Parathyroid adenoma (tissue), 2 donors: Measurements from ENCODE around the gene DNAJA1.

Experiments
- H2AFZ ChIP-seq: fragments of 300-600 bp; sonication (generic); one replicate; pipeline ENCODE4 v1.7.0; 2017; ENCODE audit warnings: antibody characterized with exemption, mild to moderate bottlenecking
- H3K27ac ChIP-seq: fragments of 300-600 bp; sonication (generic); one replicate; pipeline ENCODE4 v1.7.0; 2017
- H3K27me3 ChIP-seq: fragments of 300-600 bp; sonication (generic); one replicate; pipeline ENCODE4 v1.7.0; 2017; ENCODE audit warnings: low read length; ENCODE audit not compliant: control insufficient read depth, insufficient read depth
- H3K36me3 ChIP-seq: fragments of 300-600 bp; sonication (generic); one replicate; pipeline ENCODE4 v1.7.0; 2017; ENCODE audit warnings: low read length; ENCODE audit not compliant: control insufficient read depth, insufficient read depth
- H3K4me1 ChIP-seq: fragments of 300-600 bp; sonication (generic); one replicate; pipeline ENCODE4 v1.7.0; 2017; ENCODE audit warnings: control low read depth
- H3K4me2 ChIP-seq: fragments of 300-600 bp; sonication (generic); one replicate; pipeline ENCODE4 v1.7.0; 2017; ENCODE audit warnings: low read length
- H3K4me3 ChIP-seq: fragments of 300-600 bp; sonication (generic); one replicate; pipeline ENCODE4 v1.7.0; 2017; ENCODE audit warnings: low read depth, low read length
- H3K79me2 ChIP-seq: fragments of 300-600 bp; sonication (generic); one replicate; pipeline ENCODE4 v1.7.0; 2017; ENCODE audit warnings: control low read depth
- H3K9ac ChIP-seq: fragments of 300-600 bp; sonication (generic); one replicate; pipeline ENCODE4 v1.7.0; 2017; ENCODE audit warnings: mild to moderate bottlenecking
- H3K9me3 ChIP-seq: fragments of 300-600 bp; sonication (generic); one replicate; pipeline ENCODE4 v1.7.0; 2017; ENCODE audit warnings: low read length; ENCODE audit not compliant: control insufficient read depth
- TF ChIP-seq, protein P1 (sequence below): fragments of 300-600 bp; sonication (generic); IDR thresholded peaks from one replicate; pipeline ENCODE4 v1.7.0; 2017; ENCODE audit warnings: antibody characterized with exemption, mild to moderate bottlenecking
- donor health status: primary hyperparathyroidism.

Gene DNAJA1

GRCh38 chr9:33011831-33012230 lies 13.2 kb upstream of the DNAJA1 start:
- no peak overlapping the region for H2AFZ ChIP-seq
- H3K9ac ChIP-seq, result no peak overlapping the region
- no peak overlapping the region for H3K4me3 ChIP-seq
- H3K9me3 ChIP-seq, result no peaks in the 10 kb centered on the region
- TF ChIP-seq, protein P1, sequence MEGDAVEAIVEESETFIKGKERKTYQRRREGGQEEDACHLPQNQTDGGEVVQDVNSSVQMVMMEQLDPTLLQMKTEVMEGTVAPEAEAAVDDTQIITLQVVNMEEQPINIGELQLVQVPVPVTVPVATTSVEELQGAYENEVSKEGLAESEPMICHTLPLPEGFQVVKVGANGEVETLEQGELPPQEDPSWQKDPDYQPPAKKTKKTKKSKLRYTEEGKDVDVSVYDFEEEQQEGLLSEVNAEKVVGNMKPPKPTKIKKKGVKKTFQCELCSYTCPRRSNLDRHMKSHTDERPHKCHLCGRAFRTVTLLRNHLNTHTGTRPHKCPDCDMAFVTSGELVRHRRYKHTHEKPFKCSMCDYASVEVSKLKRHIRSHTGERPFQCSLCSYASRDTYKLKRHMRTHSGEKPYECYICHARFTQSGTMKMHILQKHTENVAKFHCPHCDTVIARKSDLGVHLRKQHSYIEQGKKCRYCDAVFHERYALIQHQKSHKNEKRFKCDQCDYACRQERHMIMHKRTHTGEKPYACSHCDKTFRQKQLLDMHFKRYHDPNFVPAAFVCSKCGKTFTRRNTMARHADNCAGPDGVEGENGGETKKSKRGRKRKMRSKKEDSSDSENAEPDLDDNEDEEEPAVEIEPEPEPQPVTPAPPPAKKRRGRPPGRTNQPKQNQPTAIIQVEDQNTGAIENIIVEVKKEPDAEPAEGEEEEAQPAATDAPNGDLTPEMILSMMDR, result no peak
- H3K36me3 ChIP-seq, result no peaks in the 10 kb centered on the region
- no peak overlapping the region for H3K27ac ChIP-seq
- no peaks in the 10 kb centered on the region for H3K4me1 ChIP-seq
- no peak overlapping the region for H3K4me2 ChIP-seq
- H3K27me3 ChIP-seq, result no peaks in the 10 kb centered on the region
- H3K79me2 ChIP-seq, result peaks cover 2% of the 10 kb centered on the region

GRCh38 chr9:33012328-33013069 lies 12.6 kb upstream of the DNAJA1 start:
- Histone ChIP-seq H3K27ac (no peak overlapping the region), H3K27me3 (no peaks in the 10 kb centered on the region), H3K36me3 (no peaks in the 10 kb centered on the region), H3K4me2 (no peak overlapping the region), H3K79me2 (peaks cover 2% of the 10 kb centered on the region), H3K9me3 (no peaks in the 10 kb centered on the region), H2AFZ (no peak overlapping the region), H3K4me1 (no peaks in the 10 kb centered on the region), H3K9ac (no peak overlapping the region), H3K4me3 (no peak overlapping the region)
- TF ChIP-seq, protein P1, result no peak

- Histone ChIP-seq H3K36me3 (no peaks in the 10 kb centered on the region), H3K4me3 (no peak overlapping the region), H2AFZ (no peak overlapping the region), H3K4me2 (no peak overlapping the region), H3K9ac (no peak overlapping the region), H3K4me1 (no peaks in the 10 kb centered on the region), H3K79me2 (peaks cover 5% of the 10 kb centered on the region), H3K27ac (no peak overlapping the region), H3K9me3 (no peaks in the 10 kb centered on the region), H3K27me3 (no peaks in the 10 kb centered on the region)
- TF ChIP-seq, protein P1, result no peak
Observed at GRCh38 chr9:33013962-33014664, 11.0 kb upstream of the DNAJA1 start.

DNA sequence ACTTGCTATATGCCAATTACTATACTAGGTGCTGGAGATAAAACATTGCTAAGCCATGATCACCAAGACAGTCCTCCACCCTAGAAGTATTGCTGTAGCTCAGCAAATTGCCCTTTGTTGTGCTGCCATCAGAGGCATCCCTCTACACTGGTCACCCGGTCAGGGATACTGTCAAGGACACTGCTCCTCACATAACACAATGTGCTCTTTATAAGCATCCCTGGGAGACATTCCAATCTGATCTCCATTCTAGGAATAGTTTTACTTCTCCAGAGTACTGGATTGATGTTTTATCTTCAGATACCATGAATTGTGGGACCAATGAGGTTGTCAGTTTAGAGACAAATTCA lies 10.4 kb upstream of the DNAJA1 start:
- Histone ChIP-seq H3K4me1 (no peaks in the 10 kb centered on the region), H2AFZ (no peak overlapping the region), H3K36me3 (no peaks in the 10 kb centered on the region), H3K9me3 (no peaks in the 10 kb centered on the region), H3K4me3 (no peak overlapping the region), H3K79me2 (peaks cover 5% of the 10 kb centered on the region), H3K27ac (no peak overlapping the region), H3K9ac (no peak overlapping the region), H3K27me3 (no peaks in the 10 kb centered on the region), H3K4me2 (no peak overlapping the region)
- TF ChIP-seq, protein P1, result no peak
